ENCODE measurements around the gene SPSB2.

DNA sequence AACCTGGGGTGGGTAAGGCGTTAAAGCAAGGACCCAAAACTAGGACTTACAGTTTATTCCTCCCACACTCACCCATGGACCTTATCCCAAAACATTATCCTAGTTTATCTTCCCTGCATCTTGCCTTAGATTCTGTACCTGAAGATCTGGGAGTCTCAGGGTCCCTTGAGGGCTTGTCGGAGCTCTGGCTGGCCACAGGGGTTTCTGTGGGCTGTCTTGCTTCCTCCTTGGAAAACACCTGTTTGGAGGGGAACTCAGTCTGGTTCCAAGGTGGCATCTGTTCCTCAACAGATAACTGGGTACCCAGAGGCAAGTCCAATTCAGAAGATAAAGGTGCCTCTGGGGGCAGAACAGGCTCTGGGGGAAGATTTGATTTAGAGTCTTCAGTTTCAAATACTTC lies 23.7 kb downstream of the SPSB2 start:
- no peak for TF ChIP-seq CTCF (IDR thresholded peaks at IDR 0.05 in 8 of 11, conservative IDR thresholded peaks at IDR 0.05 in 3 of 11)
- TF ChIP-seq POLR2A (IDR thresholded peaks at IDR 0.05) = no peak

All from spleen (tissue), 7 donors.